Peyer's patch (tissue), 4 donors: Measurements from ENCODE around the gene PYM1. TPM values are rescaled to one million over a fixed set of nuclear protein-coding genes. Genes with fewer than 3 reads are reported as not detected.
"Not testable (repeated sequence)": the region's sequence is repeated elsewhere in the genome, so short reads cannot be mapped to it uniquely, and the experiment has no call there.

Source experiments
- DNase-seq, 3 donors: peaks; one replicate each; pipeline ENCODE4 v3.0.0-alpha.2; 2017 to 2019
- H3K27ac ChIP-seq, 4 donors: fragments of 200-600 bp; sonication (generic); one replicate each; pipeline ENCODE4 v1.5.1; 2016 to 2019
- H3K27me3 ChIP-seq, 2 donors: fragments of 200-600 bp; sonication (generic); one replicate each; pipeline ENCODE4 v1.5.1; 2019
- H3K36me3 ChIP-seq, 3 donors: fragments of 200-600 bp; sonication (generic); one replicate each; pipeline ENCODE4 v1.5.1; 2016 to 2019
- H3K4me1 ChIP-seq, 4 donors: fragments of 200-600 bp; sonication (generic); one replicate each; pipeline ENCODE4 v1.5.1; 2016 to 2019
- H3K4me3 ChIP-seq, 4 donors: fragments of 200-600 bp; sonication (generic); 1 replicate in 3 of 4; 2 replicates in 1 of 4; pipeline ENCODE4 v1.5.1; 2016 to 2019; ENCODE audit warnings: mild to moderate bottlenecking in 1 of 4
- H3K9me3 ChIP-seq, 4 donors: fragments of 200-600 bp; sonication (generic); one replicate each; pipeline ENCODE4 v1.5.1; 2016 to 2019; ENCODE audit warnings: mild to moderate bottlenecking in 1 of 4
- CTCF ChIP-seq, 6 experiments: fragments of 450-650 bp in 4 of 6; fragments of 200-600 bp in 2 of 6; sonication (generic) in 1 of 6; IDR thresholded peaks; one replicate each; pipeline ENCODE4 v1.5.1; 2017 to 2019; ENCODE audit warnings: antibody characterized with exemption in 6 of 6, mild to moderate bottlenecking in 3 of 6, moderate library complexity in 1 of 6
- POLR2A ChIP-seq, 2 donors: fragments of 450-650 bp; IDR thresholded peaks; one replicate each; pipeline ENCODE4 v1.5.1; 2017; ENCODE audit warnings: antibody characterized with exemption in 2 of 2, mild to moderate bottlenecking in 2 of 2, moderate library complexity in 2 of 2
- total RNA-seq, 4 donors: library from RNA; depleted of rRNA; stranded (reverse); fragments of >200 nt; gene quantifications; one replicate each; pipeline ENCODE4 v1.1.0, GENCODE V29; 2016

Gene PYM1
- total RNA-seq, 4 donors from 2014 or later: 49.1 to 63.7 (median 52.4) TPM

GRCh38 chr12:55929306-55929791 lies 1.7 kb upstream of the PYM1 start:
- Histone ChIP-seq H3K36me3 (no peaks in the 10 kb centered on the region), H3K4me1 (peaks cover 0 to 53% (median 13%) of the 10 kb centered on the region in 4 donors), H3K27me3 (no peaks in the 10 kb centered on the region), H3K27ac (peak overlapping the region; percentile 95 to 98 (median 96)), H3K9me3 (no peaks in the 10 kb centered on the region), H3K4me3 (peak overlapping the region in 2 of 4 donors; percentile 6 to 77)
- no peak for TF ChIP-seq CTCF (IDR thresholded peaks at IDR 0.05)
- no peak for TF ChIP-seq POLR2A (IDR thresholded peaks at IDR 0.05)
- DNase-seq: peak in 2 of 3 donors; percentile 94 to 95

- Histone ChIP-seq H3K4me3 (peak overlapping the region; percentile 64 to 91 (median 79)), H3K27me3 (no peaks in the 10 kb centered on the region)
These were observed 731 bp downstream of the PYM1 start for GRCh38 chr12:55926738-55927587.

GRCh38 chr12:55925870-55926737 lies 1.6 kb downstream of the PYM1 start:
- peaks cover 0 to 19% (median 0%) of the 10 kb centered on the region in 3 donors for H3K36me3 ChIP-seq
- H3K4me1 ChIP-seq: peaks cover 0 to 36% (median 4%) of the 10 kb centered on the region in 4 donors
- H3K27ac ChIP-seq: peak overlapping the region; percentile 95 to 98 (median 96)
- peak overlapping the region; percentile 64 to 91 (median 79) for H3K4me3 ChIP-seq
- no peak for TF ChIP-seq CTCF (IDR thresholded peaks at IDR 0.05)
- no peak for TF ChIP-seq POLR2A (IDR thresholded peaks at IDR 0.05)
- no peaks in the 10 kb centered on the region for H3K27me3 ChIP-seq
- no peak for DNase-seq
- no peaks in the 10 kb centered on the region for H3K9me3 ChIP-seq

More at GRCh38 chr12:55926738-55927587, 731 bp downstream of the PYM1 start:
- Histone ChIP-seq H3K36me3 (peaks cover 0 to 14% (median 0%) of the 10 kb centered on the region in 3 donors), H3K9me3 (no peaks in the 10 kb centered on the region), H3K27ac (peak overlapping the region; percentile 95 to 98 (median 96)), H3K4me1 (peaks cover 0 to 38% (median 4%) of the 10 kb centered on the region in 4 donors)
- peak in 1 of 2 donors; percentile 56 for TF ChIP-seq POLR2A (IDR thresholded peaks at IDR 0.05)
- peak; percentile 43 to 82 (median 70) for TF ChIP-seq CTCF (IDR thresholded peaks at IDR 0.05)
- DNase-seq: peak; percentile 91 to 97 (median 96)

GRCh38 chr12:55925371-55925770 lies 2.3 kb downstream of the PYM1 start:
- H3K36me3 ChIP-seq: peaks cover 0 to 19% (median 0%) of the 10 kb centered on the region in 3 donors
- no peak overlapping the region for H3K27ac ChIP-seq
- no peaks in the 10 kb centered on the region for H3K9me3 ChIP-seq
- no peak for DNase-seq
- peaks cover 0 to 30% (median 3%) of the 10 kb centered on the region in 4 donors for H3K4me1 ChIP-seq
- H3K4me3 ChIP-seq: no peak overlapping the region
- TF ChIP-seq CTCF (IDR thresholded peaks at IDR 0.05) (no peak), POLR2A (IDR thresholded peaks at IDR 0.05) (no peak)
- H3K27me3 ChIP-seq: no peaks in the 10 kb centered on the region

GRCh38 chr12:55923648-55924047 lies 4.0 kb downstream of the PYM1 start:
- H3K27me3 ChIP-seq, H3K9me3 ChIP-seq, H3K27ac ChIP-seq, H3K4me3 ChIP-seq: not testable (repeated sequence)
- peak in 1 of 3 donors; percentile 13 for DNase-seq
- Histone ChIP-seq H3K36me3 (peaks cover 0 to 19% (median 0%) of the 10 kb centered on the region in 3 donors), H3K4me1 (peaks cover 0 to 21% (median 2%) of the 10 kb centered on the region in 4 donors)
